H1 (cell line): ENCODE data around the gene SLC27A1. TPM values are rescaled to one million over a fixed set of nuclear protein-coding genes. Genes with fewer than 3 reads are reported as not detected.

Experiments
- CTCF ChIA-PET: fragments of 300-600 bp; sonication (Branson Sonifier 250); formaldehyde crosslinking; loops from one replicate; lab custom pipeline; 2021; ENCODE audit not compliant: partially characterized antibody; lab: Charles Lee
- POLR2A ChIA-PET: fragments of 300-600 bp; sonication (Branson Sonifier 250); formaldehyde crosslinking; loops from one replicate; lab custom pipeline; 2021; ENCODE audit warnings: inconsistent platforms; ENCODE audit not compliant: partially characterized antibody; lab: Charles Lee
- DNase-seq, 2 experiments: peaks; one replicate each; pipeline versions ENCODE4 v3.0.0 to v3.0.0-alpha.2; 2010 to 2022; ENCODE audit warnings: low spot score in 2 of 2, low read depth in 1 of 2, mixed read lengths in 1 of 2
- FAIRE-seq: peaks from 2 replicates; lab custom pipeline; 2011; peaks lifted over from hg19 to GRCh38; lab: Jason Lieb, UNC
- H2AFZ ChIP-seq: 2 replicates; pipeline ENCODE4 v1.8.1; 2012; ENCODE audit warnings: low read length, inconsistent platforms
- H2AK5ac ChIP-seq: 2 replicates; pipeline ENCODE4 v1.6.1; 2013; ENCODE audit warnings: low read depth, low read length
- H2BK120ac ChIP-seq: replicated peaks from 2 replicates; pipeline ENCODE3; 2013; ENCODE audit warnings: low read depth, low read length, inconsistent platforms
- H2BK12ac ChIP-seq: 2 replicates; pipeline ENCODE4 v1.6.1; 2013; ENCODE audit warnings: low read depth, low read length
- H2BK15ac ChIP-seq: 2 replicates; pipeline ENCODE4 v1.6.1; 2013; ENCODE audit warnings: low read length
- H2BK20ac ChIP-seq: 2 replicates; pipeline ENCODE4 v1.6.1; 2013; ENCODE audit warnings: low read length
- H2BK5ac ChIP-seq: 2 replicates; pipeline ENCODE4 v1.6.1; 2013; ENCODE audit warnings: low read depth, low read length
- H3K14ac ChIP-seq: 2 replicates; pipeline ENCODE4 v1.6.1; 2013; ENCODE audit warnings: inconsistent platforms; ENCODE audit not compliant: insufficient read length
- H3K18ac ChIP-seq: 2 replicates; pipeline ENCODE4 v1.6.1; 2013; ENCODE audit warnings: low read length; ENCODE audit errors: extremely low read depth
- H3K23ac ChIP-seq: 2 replicates; pipeline ENCODE4 v1.6.1; 2013; ENCODE audit warnings: inconsistent platforms; ENCODE audit not compliant: insufficient read length
- H3K23me2 ChIP-seq: 2 replicates; pipeline ENCODE4 v1.6.1; 2013; ENCODE audit warnings: low read depth, low read length
- H3K27ac ChIP-seq: 2 replicates; pipeline ENCODE4 v1.6.1; 2011; ENCODE audit warnings: low read depth, low read length, inconsistent platforms
- H3K27me3 ChIP-seq, 4 experiments: replicated peaks in 1 of 4; 1 replicate in 1 of 4; 2 replicates in 3 of 4; pipeline versions ENCODE4 v1.6.1 to v1.8.1; 2011 to 2013; ENCODE audit warnings: low read length in 3 of 4, mild to moderate bottlenecking in 3 of 4, inconsistent platforms in 2 of 4, mixed read lengths in 2 of 4, moderate library complexity in 1 of 4; ENCODE audit not compliant: control insufficient read depth in 3 of 4, insufficient read depth in 3 of 4; ENCODE audit errors: extremely low read depth in 1 of 4
- H3K36me3 ChIP-seq, 4 experiments: 2 replicates each; pipeline versions ENCODE4 v1.6.1 to v1.8.1; 2011 to 2013; ENCODE audit warnings: mild to moderate bottlenecking in 4 of 4, low read length in 3 of 4, moderate library complexity in 2 of 4, control low read depth in 1 of 4, inconsistent platforms in 1 of 4; ENCODE audit not compliant: insufficient read depth in 4 of 4, control insufficient read depth in 2 of 4
- H3K4ac ChIP-seq: replicated peaks from 2 replicates; pipeline ENCODE3; 2013; ENCODE audit warnings: low read length, low read depth, mixed read lengths, inconsistent platforms; ENCODE audit not compliant: insufficient read length
- H3K4me1 ChIP-seq, 4 experiments: replicated peaks in 1 of 4; 1 replicate in 1 of 4; 2 replicates in 3 of 4; pipeline versions ENCODE4 v1.6.1 to v1.8.1; 2011 to 2013; ENCODE audit warnings: low read length in 3 of 4, inconsistent platforms in 2 of 4, mixed read lengths in 1 of 4; ENCODE audit not compliant: insufficient read depth in 4 of 4, control insufficient read depth in 3 of 4
- H3K4me2 ChIP-seq, 2 experiments: 2 replicates each; pipeline versions ENCODE4 v1.6.1 to v1.8.1; 2011 to 2013; ENCODE audit warnings: low read depth in 2 of 2, low read length in 2 of 2, control low read depth in 1 of 2, inconsistent platforms in 1 of 2, mild to moderate bottlenecking in 1 of 2; ENCODE audit not compliant: insufficient read depth in 1 of 2
- H3K4me3 ChIP-seq, 4 experiments: fragments of 200-600, 300-600 bp in 1 of 4; sonication (generic), shearing (Covaris generic), sonication (Bioruptor Twin) in 1 of 4; 2 replicates each; pipeline versions ENCODE4 v1.5.1 to v1.8.1; 2011 to 2016; ENCODE audit warnings: low read length in 4 of 4, low read depth in 3 of 4, control low read depth in 2 of 4, inconsistent platforms in 2 of 4, mild to moderate bottlenecking in 2 of 4, mixed read lengths in 1 of 4, moderate library complexity in 1 of 4; ENCODE audit not compliant: insufficient read depth in 2 of 4; ENCODE audit errors: extremely low read depth in 1 of 4
- H3K56ac ChIP-seq: replicated peaks from 2 replicates; pipeline ENCODE3; 2013; ENCODE audit warnings: low read depth, mild to moderate bottlenecking, mixed read lengths, low read length, inconsistent platforms; ENCODE audit not compliant: insufficient read length
- H3K79me1 ChIP-seq: 2 replicates; pipeline ENCODE4 v1.6.1; 2013; ENCODE audit warnings: low read depth, low read length, control low read depth
- H3K79me2 ChIP-seq, 2 experiments: 2 replicates each; pipeline versions ENCODE4 v1.6.1 to v1.8.1; 2012 to 2013; ENCODE audit warnings: low read length in 2 of 2, mild to moderate bottlenecking in 2 of 2, inconsistent platforms in 1 of 2; ENCODE audit not compliant: insufficient read depth in 2 of 2, control insufficient read depth in 1 of 2
- H3K9ac ChIP-seq, 4 experiments: replicated peaks in 1 of 4; 1 replicate in 1 of 4; 2 replicates in 3 of 4; pipeline versions ENCODE4 v1.6.1 to v1.8.1; 2011 to 2013; ENCODE audit warnings: low read depth in 3 of 4, low read length in 3 of 4, control low read depth in 2 of 4, mild to moderate bottlenecking in 2 of 4, moderate library complexity in 2 of 4, inconsistent platforms in 1 of 4; ENCODE audit errors: extremely low read depth in 1 of 4
- H3K9me3 ChIP-seq, 2 experiments: 2 replicates each; pipeline versions ENCODE4 v1.6.1 to v1.8.1; 2012 to 2013; ENCODE audit warnings: mild to moderate bottlenecking in 2 of 2, moderate library complexity in 2 of 2, control low read depth in 1 of 2, inconsistent platforms in 1 of 2, low read depth in 1 of 2, low read length in 1 of 2, mixed read lengths in 1 of 2; ENCODE audit not compliant: insufficient read depth in 2 of 2
- H4K20me1 ChIP-seq, 2 experiments: replicated peaks in 1 of 2; 2 replicates each; pipeline versions ENCODE3 to v1.8.1; 2011 to 2013; ENCODE audit warnings: inconsistent platforms in 2 of 2, low read length in 2 of 2, mild to moderate bottlenecking in 1 of 2; ENCODE audit not compliant: insufficient read depth in 2 of 2, control insufficient read depth in 1 of 2
- H4K5ac ChIP-seq: 2 replicates; pipeline ENCODE4 v1.6.1; 2013; ENCODE audit warnings: low read length, low read depth, mixed read lengths, inconsistent platforms; ENCODE audit not compliant: insufficient read length
- H4K8ac ChIP-seq: 2 replicates; pipeline ENCODE4 v1.8.0; 2013; ENCODE audit warnings: mild to moderate bottlenecking, moderate library complexity, low read length, inconsistent platforms; ENCODE audit not compliant: insufficient read depth; ENCODE audit errors: extremely low read depth
- H4K91ac ChIP-seq: replicated peaks from 2 replicates; pipeline ENCODE3; 2013; ENCODE audit warnings: low read length, mixed read lengths, inconsistent platforms; ENCODE audit not compliant: insufficient read length
- CHD1 ChIP-seq: IDR thresholded peaks from 2 replicates; pipeline ENCODE4 v1.6.1; 2012; ENCODE audit warnings: low read depth, low read length, improper control_type of control experiment
- EGR1 ChIP-seq: IDR thresholded peaks from 2 replicates; pipeline ENCODE4 v1.6.1; 2011; ENCODE audit warnings: low read depth, low read length, borderline replicate concordance
- KDM5A ChIP-seq: fragments of 200-600 bp; IDR thresholded peaks from 2 replicates; pipeline ENCODE4 v1.7.1; 2012; ENCODE audit warnings: mild to moderate bottlenecking, low read length, inconsistent platforms, mixed read lengths
- SIRT6 ChIP-seq: IDR thresholded peaks from one replicate; pipeline ENCODE4 v1.7.1; 2012; ENCODE audit warnings: low read length, inconsistent platforms
- SRF ChIP-seq: IDR thresholded peaks from 2 replicates; pipeline ENCODE4 v1.6.1; 2011; ENCODE audit warnings: mild to moderate bottlenecking, low read depth, low read length, moderate library complexity
- SUZ12 ChIP-seq: fragments of 200-600 bp; sonication (generic); IDR thresholded peaks from 2 replicates; pipeline ENCODE4 v1.6.1; 2012; ENCODE audit warnings: mild to moderate bottlenecking, inconsistent platforms, low read length, moderate library complexity, mixed read lengths
- TAF7 ChIP-seq: optimal IDR thresholded peaks from 2 replicates; pipeline ENCODE3; 2011; ENCODE audit warnings: low read depth, mild to moderate bottlenecking, inconsistent platforms, low read length, moderate library complexity, borderline replicate concordance
- WGBS, 2 experiments: shearing (Covaris generic) in 1 of 2; methylation state at CpG; one replicate each; pipeline versions ENCODE4 v1.1.6 to v1.1.7; 2013 to 2015; ENCODE audit warnings: low lambda C conversion rate in 2 of 2, mixed read lengths in 2 of 2, inconsistent platforms in 1 of 2, low coverage in 1 of 2, missing lambda C conversion rate in 1 of 2; ENCODE audit not compliant: insufficient replicate concordance in 2 of 2, insufficient coverage in 1 of 2, insufficient read length in 1 of 2; ENCODE audit errors: extremely low coverage in 1 of 2, missing lambda C conversion rate in 1 of 2; 5-methylcytosine and 5-hydroxymethylcytosine counted together
- polyA plus RNA-seq, 7 experiments: library from polyadenylated mRNA; depleted of rRNA in 3 of 7; stranded (reverse) in 5 of 7; unstranded in 2 of 7; fragments of >200 nt in 5 of 7; fragments of 200-250 nt in 2 of 7; gene quantifications; 1 replicate in 5 of 7; 2 replicates in 1 of 7; 4 replicates in 1 of 7; pipeline versions ENCODE4 v1.2.1 to v1.2.3, GENCODE V29; 2011 to 2013; ENCODE audit warnings: missing spikeins in 2 of 7, mixed read lengths in 2 of 7
- total RNA-seq: library from RNA; stranded (reverse); fragmentation: NEBNext Ultra II Directional; extraction: Animal tissue kit (Norgen Biotek cat#: 25700); gene quantifications from 2 replicates; pipeline ENCODE4 v1.2.1, GENCODE V29; 2021
- TF ChIP-seq, protein P1 (sequence below): IDR thresholded peaks from 2 replicates; pipeline ENCODE4 v1.6.1; 2011; ENCODE audit warnings: low read depth, mild to moderate bottlenecking, low read length; ENCODE audit not compliant: insufficient read depth
- TF ChIP-seq, protein P2 (sequence below): IDR thresholded peaks from 2 replicates; pipeline ENCODE4 v1.6.1; 2012; ENCODE audit warnings: low read length, inconsistent platforms

Gene SLC27A1
- total and polyA plus RNA-seq, 2 of the 8 experiments (the other 6 are each of a cell fraction or from before 2014, with no cell fraction given) = 7.5 to 9.1 TPM

DNA sequence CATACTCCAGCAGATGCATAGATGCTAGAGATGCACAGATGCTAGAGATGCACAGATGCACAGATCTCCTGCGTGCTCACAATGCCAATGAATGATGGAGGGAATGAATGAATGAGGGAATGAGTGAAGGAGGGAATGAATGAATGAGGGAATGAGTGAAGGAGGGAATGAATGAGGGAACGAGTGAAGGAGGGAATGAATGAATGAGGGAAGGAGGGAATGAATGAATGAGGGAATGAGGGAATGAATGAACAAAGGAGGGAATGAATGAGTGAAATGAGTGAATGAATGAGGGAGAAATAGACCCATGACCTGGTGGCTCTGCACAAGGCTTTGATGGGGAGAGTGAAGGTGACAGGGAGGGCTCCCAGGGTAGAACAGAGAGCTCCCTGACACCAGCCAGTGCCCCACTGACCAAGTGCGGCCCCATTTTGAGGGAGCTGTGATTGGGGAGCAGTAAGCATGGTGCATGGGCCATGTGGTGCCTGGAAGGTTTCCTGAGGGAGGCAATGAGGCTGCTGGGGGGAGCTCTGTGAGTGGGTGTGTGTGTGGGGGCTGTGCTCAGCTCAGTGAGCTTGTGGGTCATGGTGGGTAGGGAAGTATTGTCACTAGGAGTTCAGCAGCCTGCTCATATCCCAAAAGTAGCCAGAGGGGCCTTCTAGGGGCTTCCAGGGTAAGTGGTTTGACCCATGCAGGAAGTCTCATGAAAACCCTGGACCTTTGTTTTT lies 12.7 kb downstream of the SLC27A1 start:
- Histone ChIP-seq H3K18ac (no peak overlapping the region), H3K79me2 (no peaks in the 10 kb centered on the region), H3K9me3 (no peaks in the 10 kb centered on the region), H3K14ac (no peak overlapping the region), H3K4me1 (peaks cover 3 to 11% (median 7%) of the 10 kb centered on the region in 4 experiments), H4K20me1 (no peaks in the 10 kb centered on the region), H4K5ac (no peak overlapping the region), H3K9ac (0 out of 7 replicates have a peak overlapping the region, but pooled peaks of 1 of the 4 experiments have one; percentile 3), H3K79me1 (no peaks in the 10 kb centered on the region; the same call in 1 of the 2 replicates), H3K56ac (no peak overlapping the region), H2BK15ac (no peak overlapping the region), H4K91ac (no peak overlapping the region), H2BK20ac (no peak overlapping the region), H3K23me2 (no peaks in the 10 kb centered on the region), H3K27ac (no peak overlapping the region), H2BK12ac (no peak overlapping the region), H3K4me2 (no peak overlapping the region), H3K23ac (no peak overlapping the region), H4K8ac (no peak overlapping the region), H3K36me3 (no peaks in the 10 kb centered on the region), H2AFZ (no peak overlapping the region), H2BK120ac (no peak overlapping the region), H3K4ac (no peak overlapping the region), H3K4me3 (no peak overlapping the region), H2BK5ac (no peak overlapping the region), H3K27me3 (no peaks in the 10 kb centered on the region), H2AK5ac (no peak overlapping the region)
- POLR2A ChIA-PET = interaction anchor here (0.5 to 1.0 kb wide), 4 partner anchors 9 to 121 kb away, joined by 3 to 4 read pairs (median 3); partner anchors contain the start of gene PGLS
- CTCF ChIA-PET = interaction anchor here (0.5 to 3.0 kb wide), 5 partner anchors 12 to 39 kb away, joined by 3 to 9 read pairs (median 3); no protein-coding TSS in a partner anchor
- 91 to 100% methylated on average over 1 to 3 of the region's 3 CpGs for WGBS, 2 experiments
- DNase-seq (no peak), FAIRE-seq (no peak)
- TF ChIP-seq SUZ12 (no peak), TAF7 (no peak), KDM5A (no peak), SIRT6 (no peak), SRF (no peak), EGR1 (no peak), CHD1 (no peak)
- TF ChIP-seq, protein P1, sequence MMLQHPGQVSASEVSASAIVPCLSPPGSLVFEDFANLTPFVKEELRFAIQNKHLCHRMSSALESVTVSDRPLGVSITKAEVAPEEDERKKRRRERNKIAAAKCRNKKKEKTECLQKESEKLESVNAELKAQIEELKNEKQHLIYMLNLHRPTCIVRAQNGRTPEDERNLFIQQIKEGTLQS = no peak
- TF ChIP-seq, protein P2, sequence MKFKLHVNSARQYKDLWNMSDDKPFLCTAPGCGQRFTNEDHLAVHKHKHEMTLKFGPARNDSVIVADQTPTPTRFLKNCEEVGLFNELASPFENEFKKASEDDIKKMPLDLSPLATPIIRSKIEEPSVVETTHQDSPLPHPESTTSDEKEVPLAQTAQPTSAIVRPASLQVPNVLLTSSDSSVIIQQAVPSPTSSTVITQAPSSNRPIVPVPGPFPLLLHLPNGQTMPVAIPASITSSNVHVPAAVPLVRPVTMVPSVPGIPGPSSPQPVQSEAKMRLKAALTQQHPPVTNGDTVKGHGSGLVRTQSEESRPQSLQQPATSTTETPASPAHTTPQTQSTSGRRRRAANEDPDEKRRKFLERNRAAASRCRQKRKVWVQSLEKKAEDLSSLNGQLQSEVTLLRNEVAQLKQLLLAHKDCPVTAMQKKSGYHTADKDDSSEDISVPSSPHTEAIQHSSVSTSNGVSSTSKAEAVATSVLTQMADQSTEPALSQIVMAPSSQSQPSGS = no peak
